Breast epithelium (tissue), 3 donors: Measurements from ENCODE around the gene CFAP100.

Experiments used
- CTCF ChIP-seq, 3 donors: fragments of 450-650 bp; IDR thresholded peaks; one replicate each; pipeline ENCODE4 v1.5.1; 2016 to 2017; ENCODE audit warnings: antibody characterized with exemption in 3 of 3, mild to moderate bottlenecking in 3 of 3, moderate library complexity in 3 of 3
- POLR2A ChIP-seq: fragments of 450-650 bp; IDR thresholded peaks from one replicate; pipeline ENCODE4 v1.6.1; 2016; ENCODE audit warnings: antibody characterized with exemption, mild to moderate bottlenecking, moderate library complexity

DNA sequence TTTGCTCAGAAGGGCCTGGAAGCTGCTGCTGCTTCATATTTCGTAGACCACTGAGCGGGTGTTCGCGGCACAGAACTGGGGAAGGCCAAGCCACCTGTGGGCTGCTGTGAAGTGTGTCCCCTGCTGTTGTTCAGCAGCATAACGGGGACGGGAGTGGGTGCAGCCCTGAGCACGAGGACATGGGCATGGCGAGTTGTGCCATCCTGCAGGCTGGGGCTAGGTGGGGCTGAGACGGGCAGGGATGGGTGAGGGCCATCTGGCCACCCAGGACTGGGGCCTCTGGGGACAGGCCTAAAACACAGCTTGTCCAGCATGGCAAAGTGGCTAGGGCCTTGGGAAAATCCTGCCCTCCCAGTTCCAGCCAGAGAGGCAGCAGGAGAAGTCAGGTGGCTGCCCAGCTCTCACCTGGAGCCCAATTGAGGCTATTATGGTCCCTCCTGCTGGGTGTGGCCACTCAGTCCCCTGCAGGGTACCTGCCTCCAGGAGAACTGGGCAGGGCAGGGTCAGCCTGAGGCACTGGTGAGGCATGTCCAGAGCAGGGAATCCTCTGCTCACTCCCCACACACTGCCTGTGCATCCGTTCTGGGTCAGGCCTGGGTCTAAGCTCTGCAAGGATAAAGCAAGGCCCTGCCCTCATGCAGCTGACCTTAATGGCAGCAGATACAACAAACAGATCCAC, 29.5 kb downstream of the CFAP100 start:
- TF ChIP-seq POLR2A (no peak), CTCF (IDR thresholded peaks at IDR 0.05) (no peak)
